Naive thymus-derived CD8-positive, alpha-beta T cell (primary cell): Measurements from ENCODE around the gene C13orf42. TPM values are rescaled to one million over a fixed set of nuclear protein-coding genes. Genes with fewer than 3 reads are reported as not detected.

ENCODE experiments used
- ATAC-seq, 2 donors: fragments of 150-1000 bp; cut with Tn5 transposase in 1 of 2; sonication (Bioruptor Pico), chemical (Tn5 transposase) in 1 of 2; 1 replicate in 1 of 2; 2 replicates in 1 of 2; pipeline ENCODE4 v1.10.0; 2021; ENCODE audit warnings: mild to moderate bottlenecking in 2 of 2, moderate library complexity in 2 of 2
- POLR2A ChIA-PET: fragments of 350-600 bp; sonication (Branson Sonifier 250); formaldehyde crosslinking; loops from one replicate; lab custom pipeline; 2021; ENCODE audit warnings: antibody characterized with exemption; lab: Charles Lee
- DNase-seq, 10 donors: peaks; one replicate each; pipeline versions ENCODE4 v3.0.0 to v3.0.0-alpha.2; 2020 to 2022
- H3K27ac Mint-ChIP-seq, 10 donors: one replicate each; pipeline ENCODE4 v1.8.0; 2020 to 2022; ENCODE audit warnings: mild to moderate bottlenecking in 10 of 10, mixed read lengths in 10 of 10, moderate library complexity in 4 of 10, inconsistent platforms in 1 of 10
- H3K27me3 Mint-ChIP-seq, 5 donors: one replicate each; pipeline ENCODE4 v1.8.0; 2021 to 2022; ENCODE audit warnings: mixed read lengths in 5 of 5
- H3K36me3 Mint-ChIP-seq, 3 donors: one replicate each; pipeline ENCODE4 v1.8.0; 2020 to 2022; ENCODE audit warnings: mixed read lengths in 3 of 3, mild to moderate bottlenecking in 2 of 3, inconsistent platforms in 1 of 3
- H3K4me1 Mint-ChIP-seq, 4 donors: one replicate each; pipeline ENCODE4 v1.8.0; 2021 to 2022; ENCODE audit warnings: mixed read lengths in 4 of 4
- H3K4me3 Mint-ChIP-seq, 10 donors: one replicate each; pipeline ENCODE4 v1.8.0; 2020 to 2022; ENCODE audit warnings: mild to moderate bottlenecking in 10 of 10, mixed read lengths in 10 of 10, moderate library complexity in 6 of 10, inconsistent platforms in 1 of 10
- H3K9me3 Mint-ChIP-seq, 9 donors: one replicate each; pipeline ENCODE4 v1.8.0; 2020 to 2022; ENCODE audit warnings: mixed read lengths in 9 of 9, mild to moderate bottlenecking in 3 of 9, inconsistent platforms in 1 of 9, moderate library complexity in 1 of 9
- polyA plus RNA-seq, 3 donors: library from polyadenylated mRNA; unstranded; fragments of 300-500 nt; fragmentation: Illumina TruSeq; gene quantifications; one replicate each; pipeline ENCODE4 v1.2.3, GENCODE V29; 2021
- total RNA-seq, 8 experiments: library from RNA in 2 of 8; stranded (reverse) in 2 of 8; gene quantifications; one replicate each; pipeline ENCODE4 v1.2.3 and lab custom pipeline; 2021 to 2026

Gene C13orf42
- total and polyA plus RNA-seq, 5 experiments from 2014 or later: not detected

DNA sequence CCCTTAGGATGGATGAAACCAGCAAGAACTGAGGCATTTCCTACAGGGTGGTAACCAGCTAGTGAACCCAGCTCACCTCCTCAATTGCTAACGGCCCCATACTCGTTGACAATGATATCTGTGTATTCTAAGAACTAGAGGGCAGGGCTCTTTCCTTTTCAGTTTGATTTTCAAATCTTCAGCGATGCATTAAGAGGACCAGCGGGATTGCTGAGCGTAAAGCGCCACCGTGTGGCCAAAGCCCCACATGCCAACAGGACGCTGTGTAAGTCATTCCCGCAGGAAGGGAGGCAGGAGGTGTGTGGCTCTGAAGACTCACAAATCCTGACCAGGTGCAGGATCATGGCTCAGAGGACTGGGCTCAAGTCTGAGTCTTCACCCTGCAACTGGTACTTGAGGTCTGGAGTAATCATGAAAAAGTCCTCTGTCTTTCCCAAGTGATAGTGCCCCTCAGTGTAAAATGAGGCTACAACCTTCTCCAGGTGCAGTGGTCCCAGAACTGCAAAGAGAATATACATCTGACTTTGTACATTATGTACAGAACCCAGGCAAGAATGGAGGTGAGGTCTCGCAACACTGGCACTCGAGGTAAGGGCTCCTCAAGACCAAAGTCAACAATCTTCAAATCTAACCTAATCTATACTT lies 40.9 kb downstream of the C13orf42 start:
- no peak overlapping the region for H3K4me3 Mint-ChIP-seq
- POLR2A ChIA-PET: no interaction called here
- peak; percentile 87 to 89 for ATAC-seq
- peak; percentile 49 to 85 (median 68) for DNase-seq
- no peaks in the 10 kb centered on the region for H3K9me3 Mint-ChIP-seq
- no peaks in the 10 kb centered on the region for H3K36me3 Mint-ChIP-seq
- H3K4me1 Mint-ChIP-seq: peaks cover 4 to 19% (median 6%) of the 10 kb centered on the region in 4 donors
- H3K27me3 Mint-ChIP-seq: peaks cover 8 to 23% (median 9%) of the 10 kb centered on the region in 5 donors
- H3K27ac Mint-ChIP-seq: peak overlapping the region in 2 of 10 donors; percentile 2 to 22

DNA sequence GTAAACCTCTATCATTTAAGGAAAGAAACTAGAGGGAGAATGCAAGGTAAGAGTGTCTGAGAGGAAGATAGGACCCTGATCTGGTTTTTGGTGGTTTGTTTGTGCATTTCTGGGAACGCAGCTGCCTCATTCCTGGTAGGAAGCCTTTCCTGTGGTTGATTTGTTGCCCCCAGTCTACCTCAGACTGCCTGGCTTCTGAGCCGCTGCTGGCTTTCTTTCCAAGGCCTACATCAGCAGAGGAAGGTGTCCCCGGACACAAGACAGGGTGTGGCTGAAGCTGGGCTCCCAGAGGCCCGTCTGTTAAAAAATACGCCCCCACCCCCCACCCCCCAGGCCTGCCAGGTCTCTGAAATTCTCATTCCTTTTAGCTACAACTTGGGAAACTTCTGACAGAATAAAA lies 42.6 kb downstream of the C13orf42 start:
- H3K4me1 Mint-ChIP-seq: peaks cover 4 to 19% (median 6%) of the 10 kb centered on the region in 4 donors
- peaks cover 12 to 23% (median 15%) of the 10 kb centered on the region in 5 donors for H3K27me3 Mint-ChIP-seq
- no peaks in the 10 kb centered on the region for H3K9me3 Mint-ChIP-seq
- ATAC-seq (no peak), DNase-seq (no peak)
- H3K4me3 Mint-ChIP-seq: no peak overlapping the region
- no peak overlapping the region for H3K27ac Mint-ChIP-seq
- no peaks in the 10 kb centered on the region for H3K36me3 Mint-ChIP-seq
- POLR2A ChIA-PET: no interaction called here

- Mint-ChIP-seq H3K9me3 (no peaks in the 10 kb centered on the region), H3K27ac (no peak overlapping the region), H3K36me3 (no peaks in the 10 kb centered on the region), H3K27me3 (peaks cover 12 to 23% (median 15%) of the 10 kb centered on the region in 5 donors), H3K4me1 (peaks cover 4 to 19% (median 6%) of the 10 kb centered on the region in 4 donors), H3K4me3 (no peak overlapping the region)
- ATAC-seq (no peak), DNase-seq (no peak)
- POLR2A ChIA-PET: no interaction called here
These were observed 43.4 kb downstream of the C13orf42 start for GRCh38 chr13:51067706-51068105.

DNA sequence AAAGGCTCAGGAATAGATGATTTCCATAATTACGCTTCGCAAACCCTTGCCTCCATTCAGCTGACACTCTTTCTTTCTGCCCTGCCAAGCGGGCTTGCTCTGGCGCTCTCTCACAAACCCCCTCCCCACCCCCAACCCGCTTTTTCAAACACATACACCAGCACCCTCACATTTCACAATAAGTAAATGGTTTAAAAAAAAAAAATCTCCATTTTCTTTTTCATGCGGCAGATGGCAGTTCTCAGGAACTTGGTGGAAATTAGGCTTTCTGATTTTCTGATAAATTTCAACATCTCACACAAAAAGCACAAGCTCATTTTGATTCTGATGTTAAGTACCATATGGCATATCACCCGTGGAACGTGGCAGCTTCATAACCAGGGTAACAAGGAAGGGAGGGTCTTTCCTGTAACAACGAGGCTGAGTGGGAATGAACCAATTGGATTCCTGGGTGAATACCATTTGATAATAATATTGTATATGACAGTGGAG lies 43.8 kb downstream of the C13orf42 start:
- H3K36me3 Mint-ChIP-seq: no peaks in the 10 kb centered on the region
- DNase-seq: no peak
- no peak overlapping the region for H3K27ac Mint-ChIP-seq
- POLR2A ChIA-PET: no interaction called here
- H3K27me3 Mint-ChIP-seq: peaks cover 12 to 23% (median 15%) of the 10 kb centered on the region in 5 donors
- H3K4me1 Mint-ChIP-seq: peaks cover 4 to 19% (median 6%) of the 10 kb centered on the region in 4 donors
- H3K4me3 Mint-ChIP-seq: no peak overlapping the region
- no peaks in the 10 kb centered on the region for H3K9me3 Mint-ChIP-seq
- ATAC-seq: no peak

DNA sequence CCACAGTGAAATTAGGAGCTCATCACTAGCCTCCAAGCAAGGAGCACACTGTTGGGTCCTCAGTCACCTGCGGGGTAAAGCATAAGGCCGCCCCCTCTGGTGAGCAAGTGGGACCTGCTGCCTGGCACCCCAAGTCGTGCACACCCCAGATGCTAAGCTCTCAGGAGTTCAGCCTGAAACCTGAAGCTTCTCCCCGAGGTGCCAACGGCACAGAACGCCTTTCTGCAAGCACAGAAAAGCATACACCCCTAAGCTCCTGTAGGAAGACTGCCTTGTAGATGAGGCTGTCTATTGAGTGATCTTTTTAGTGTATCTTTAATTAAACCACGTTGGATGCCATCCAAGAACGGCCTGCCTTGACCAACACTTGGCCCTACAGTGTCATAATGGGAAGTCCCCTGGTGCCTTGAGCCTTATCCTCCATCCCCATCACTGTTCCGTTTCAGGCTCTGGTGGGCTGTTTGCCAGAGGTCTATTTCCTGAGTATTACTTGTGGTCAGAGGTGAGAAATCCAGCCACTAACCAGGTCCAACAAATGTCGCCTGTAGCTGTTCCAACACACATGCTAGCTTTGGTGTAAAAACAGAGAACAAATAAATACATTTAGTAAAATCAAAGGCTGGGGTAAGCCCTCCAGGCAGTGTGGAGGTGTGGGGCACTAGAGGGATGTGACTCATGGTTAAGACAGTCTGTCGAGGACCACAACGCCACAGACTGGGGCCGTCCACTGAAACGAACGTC lies 44.8 kb downstream of the C13orf42 start:
- peaks cover 12 to 23% (median 15%) of the 10 kb centered on the region in 5 donors for H3K27me3 Mint-ChIP-seq
- POLR2A ChIA-PET: no interaction called here
- no peaks in the 10 kb centered on the region for H3K9me3 Mint-ChIP-seq
- H3K4me3 Mint-ChIP-seq: no peak overlapping the region
- DNase-seq (no peak), ATAC-seq (no peak)
- H3K4me1 Mint-ChIP-seq: peaks cover 4 to 19% (median 6%) of the 10 kb centered on the region in 4 donors
- H3K36me3 Mint-ChIP-seq: no peaks in the 10 kb centered on the region
- no peak overlapping the region for H3K27ac Mint-ChIP-seq

DNA sequence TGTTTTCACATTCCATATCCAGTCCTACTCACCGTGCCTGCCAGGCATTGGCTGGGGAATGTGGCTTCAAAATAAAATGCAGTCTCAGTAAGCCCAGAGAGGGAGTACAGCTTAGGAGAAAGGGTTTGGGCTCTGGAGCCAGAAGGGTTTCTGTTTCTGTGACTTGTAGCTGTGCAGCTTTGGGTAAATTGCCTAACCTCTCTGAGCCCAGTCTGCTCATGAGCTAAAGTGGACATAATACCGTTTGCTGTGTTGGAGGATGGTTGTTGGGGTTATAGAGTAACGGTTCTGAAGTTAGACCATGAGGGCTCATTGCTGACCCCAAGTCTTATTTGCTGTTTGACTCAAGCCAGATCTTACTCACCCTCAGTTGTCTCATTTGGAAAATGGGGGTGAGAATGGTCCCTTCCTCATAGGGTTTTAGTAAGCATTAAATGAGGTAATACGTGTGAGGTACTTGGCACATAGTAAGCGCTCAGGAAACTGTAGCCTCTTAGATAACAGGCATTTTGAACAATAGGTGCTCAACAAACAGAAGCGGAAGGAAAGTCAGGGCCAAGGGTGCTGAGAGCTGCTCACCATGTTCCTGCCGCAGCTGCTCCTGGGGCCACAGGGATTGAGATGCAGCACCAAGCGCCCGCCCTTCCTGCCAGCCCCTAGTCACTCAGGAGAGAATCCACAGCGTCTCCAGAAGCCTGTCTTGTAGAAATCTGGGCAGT lies 45.5 kb downstream of the C13orf42 start:
- Mint-ChIP-seq H3K36me3 (no peaks in the 10 kb centered on the region), H3K4me3 (no peak overlapping the region), H3K4me1 (peaks cover 4 to 19% (median 6%) of the 10 kb centered on the region in 4 donors), H3K27me3 (peaks cover 12 to 23% (median 15%) of the 10 kb centered on the region in 5 donors), H3K9me3 (no peaks in the 10 kb centered on the region), H3K27ac (no peak overlapping the region)
- ATAC-seq (no peak), DNase-seq (no peak)
- POLR2A ChIA-PET: no interaction called here

DNA sequence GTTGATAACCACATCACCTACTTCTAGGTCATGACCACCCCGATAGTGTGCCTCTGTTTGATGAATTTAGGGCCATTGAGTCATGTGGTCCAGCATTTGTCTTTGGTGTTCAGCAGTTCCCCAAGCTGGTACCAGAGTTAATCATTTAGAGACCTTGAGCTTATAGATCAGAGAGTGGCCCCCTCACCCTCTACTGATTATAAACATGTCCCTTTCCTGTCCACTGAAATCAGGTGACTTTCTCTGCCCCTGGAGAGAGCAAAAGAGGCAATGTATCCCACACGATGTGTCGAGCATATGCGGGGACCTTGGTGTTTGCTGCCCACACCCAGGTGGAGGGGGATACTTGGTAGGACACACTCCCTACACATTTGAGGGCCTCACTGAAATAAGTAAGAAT lies 46.3 kb downstream of the C13orf42 start:
- Mint-ChIP-seq H3K36me3 (no peaks in the 10 kb centered on the region), H3K27ac (no peak overlapping the region), H3K4me3 (no peak overlapping the region), H3K4me1 (peaks cover 0 to 12% (median under 1%) of the 10 kb centered on the region in 4 donors), H3K27me3 (peaks cover 12 to 23% (median 15%) of the 10 kb centered on the region in 5 donors), H3K9me3 (no peaks in the 10 kb centered on the region)
- ATAC-seq (no peak), DNase-seq (no peak)
- POLR2A ChIA-PET: no interaction called here

GRCh38 chr13:51063909-51064308 lies 47.2 kb downstream of the C13orf42 start:
- Mint-ChIP-seq H3K9me3 (no peaks in the 10 kb centered on the region), H3K27me3 (peaks cover 12 to 23% (median 15%) of the 10 kb centered on the region in 5 donors), H3K36me3 (no peaks in the 10 kb centered on the region), H3K4me1 (peaks cover 0 to 12% (median 0%) of the 10 kb centered on the region in 4 donors), H3K27ac (peak overlapping the region in 1 of 10 donors; percentile 5), H3K4me3 (no peak overlapping the region)
- no peak for ATAC-seq
- DNase-seq: no peak
- POLR2A ChIA-PET: no interaction called here

GRCh38 chr13:51058461-51059167 lies 52.5 kb downstream of the C13orf42 start:
- POLR2A ChIA-PET: no interaction called here
- no peak overlapping the region for H3K4me3 Mint-ChIP-seq

DNA sequence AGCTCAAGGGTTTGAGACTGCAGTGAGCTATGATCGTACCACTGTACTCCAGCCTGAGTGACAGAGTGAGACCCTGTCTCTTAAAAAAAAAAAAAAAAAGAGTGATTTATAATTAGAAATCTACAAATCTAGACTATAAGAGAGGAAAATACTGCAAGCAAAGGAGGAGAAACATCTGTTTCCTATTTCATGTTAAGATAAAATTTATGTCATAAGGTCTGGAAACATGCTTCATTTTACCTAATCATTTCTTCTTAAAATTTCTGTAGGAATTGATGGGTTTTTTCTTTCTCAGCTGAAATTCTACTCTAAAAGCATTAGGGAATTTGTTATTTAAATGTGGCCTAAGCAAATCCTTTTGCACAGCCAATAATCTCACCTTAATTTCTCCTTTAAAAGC lies 53.2 kb downstream of the C13orf42 start:
- Mint-ChIP-seq H3K27ac (no peak overlapping the region), H3K27me3 (peaks cover 0 to 2% (median 0%) of the 10 kb centered on the region in 5 donors), H3K4me1 (no peaks in the 10 kb centered on the region), H3K4me3 (no peak overlapping the region), H3K9me3 (no peaks in the 10 kb centered on the region), H3K36me3 (no peaks in the 10 kb centered on the region)
- DNase-seq: no peak
- POLR2A ChIA-PET: no interaction called here
- no peak for ATAC-seq

More at GRCh38 chr13:51058461-51059167, 52.5 kb downstream of the C13orf42 start:
- peaks cover 0 to 2% (median 0%) of the 10 kb centered on the region in 5 donors for H3K27me3 Mint-ChIP-seq
- no peaks in the 10 kb centered on the region for H3K4me1 Mint-ChIP-seq
- DNase-seq (no peak), ATAC-seq (no peak)
- H3K9me3 Mint-ChIP-seq: no peaks in the 10 kb centered on the region
- H3K36me3 Mint-ChIP-seq: no peaks in the 10 kb centered on the region
- H3K27ac Mint-ChIP-seq: peak overlapping the region in 1 of 10 donors; percentile 76

DNA sequence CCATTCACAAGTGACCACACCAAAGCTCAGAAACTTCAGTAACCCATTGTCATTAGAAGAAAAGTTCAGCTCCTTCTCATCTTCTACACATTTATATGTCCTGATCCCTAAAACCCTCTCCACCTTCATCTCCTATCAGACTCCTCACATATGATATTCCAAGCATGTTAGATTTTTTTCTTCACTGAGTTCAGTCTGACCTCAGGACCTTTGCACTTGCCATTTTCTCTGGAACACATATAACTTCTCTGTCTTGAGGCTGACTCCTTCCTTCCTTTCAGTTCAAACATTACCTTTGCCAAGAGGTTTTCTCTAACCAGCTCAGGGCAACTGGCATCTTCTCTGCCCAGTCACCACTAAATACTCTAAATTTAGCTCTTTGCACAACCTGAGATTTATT lies 54.1 kb downstream of the C13orf42 start:
- Mint-ChIP-seq H3K27ac (no peak overlapping the region), H3K4me3 (no peak overlapping the region), H3K36me3 (no peaks in the 10 kb centered on the region), H3K27me3 (peaks cover 0 to 2% (median 0%) of the 10 kb centered on the region in 5 donors), H3K9me3 (no peaks in the 10 kb centered on the region), H3K4me1 (no peaks in the 10 kb centered on the region)
- DNase-seq (no peak), ATAC-seq (no peak)
- POLR2A ChIA-PET: no interaction called here

GRCh38 chr13:51052581-51052980 lies 58.5 kb downstream of the C13orf42 start:
- peaks cover 0 to 1% (median 0%) of the 10 kb centered on the region in 4 donors for H3K4me1 Mint-ChIP-seq
- peaks cover 0 to 2% (median 0%) of the 10 kb centered on the region in 5 donors for H3K27me3 Mint-ChIP-seq
- H3K27ac Mint-ChIP-seq: no peak overlapping the region
- ATAC-seq (no peak), DNase-seq (no peak)
- POLR2A ChIA-PET: no interaction called here
- no peaks in the 10 kb centered on the region for H3K9me3 Mint-ChIP-seq
- no peaks in the 10 kb centered on the region for H3K36me3 Mint-ChIP-seq
- H3K4me3 Mint-ChIP-seq: no peak overlapping the region
